Skin of body (tissue), 2 donors: ENCODE results near the gene JPH3. TPM values are rescaled to one million over a fixed set of nuclear protein-coding genes. Genes with fewer than 3 reads are reported as not detected.

Source experiments
- DNase-seq: peaks from one replicate; lab custom pipeline; 2025; lab: John Stamatoyannopoulos, UW
- total RNA-seq: library from RNA; depleted of rRNA; stranded (reverse); fragments of >200 nt; gene quantifications from one replicate; pipeline ENCODE4 v1.2.3, GENCODE V29; 2014

Gene JPH3
- total RNA-seq, 1 donor from 2014 or later, result 0.69 TPM

GRCh38 chr16:87648698-87649487 lies 46.6 kb downstream of the JPH3 start:
- no peak for DNase-seq

GRCh38 chr16:87652386-87652785 lies 50.1 kb downstream of the JPH3 start:
- DNase-seq, result no peak

GRCh38 chr16:87652799-87653198 lies 50.5 kb downstream of the JPH3 start:
- no peak for DNase-seq

- no peak for DNase-seq
Measured at GRCh38 chr16:87653234-87653633, 50.9 kb downstream of the JPH3 start.

DNA sequence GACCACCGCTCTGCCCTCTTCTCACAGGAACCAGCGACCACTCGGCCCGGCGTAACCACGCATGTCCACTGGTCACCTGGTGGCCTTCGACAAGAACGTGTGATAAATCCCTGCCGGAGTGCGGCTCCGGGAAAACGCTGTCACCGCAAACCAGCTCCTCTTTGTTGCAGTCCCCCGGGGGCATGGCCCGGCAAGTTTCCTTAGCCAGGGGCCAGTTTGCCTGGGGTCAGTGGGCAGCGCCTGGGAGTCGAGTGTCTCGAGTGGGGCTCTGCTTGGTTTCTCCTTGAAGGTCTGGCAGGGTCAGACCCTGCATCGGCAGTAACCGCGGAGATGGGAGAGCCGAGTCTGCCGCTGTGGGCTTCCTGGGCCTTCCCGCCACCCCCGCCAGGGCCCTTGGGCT lies 52.5 kb downstream of the JPH3 start:
- DNase-seq, result no peak

GRCh38 chr16:87656328-87656727 lies 54.0 kb downstream of the JPH3 start:
- no peak for DNase-seq

GRCh38 chr16:87657621-87658192 lies 55.4 kb downstream of the JPH3 start:
- DNase-seq, result no peak

DNA sequence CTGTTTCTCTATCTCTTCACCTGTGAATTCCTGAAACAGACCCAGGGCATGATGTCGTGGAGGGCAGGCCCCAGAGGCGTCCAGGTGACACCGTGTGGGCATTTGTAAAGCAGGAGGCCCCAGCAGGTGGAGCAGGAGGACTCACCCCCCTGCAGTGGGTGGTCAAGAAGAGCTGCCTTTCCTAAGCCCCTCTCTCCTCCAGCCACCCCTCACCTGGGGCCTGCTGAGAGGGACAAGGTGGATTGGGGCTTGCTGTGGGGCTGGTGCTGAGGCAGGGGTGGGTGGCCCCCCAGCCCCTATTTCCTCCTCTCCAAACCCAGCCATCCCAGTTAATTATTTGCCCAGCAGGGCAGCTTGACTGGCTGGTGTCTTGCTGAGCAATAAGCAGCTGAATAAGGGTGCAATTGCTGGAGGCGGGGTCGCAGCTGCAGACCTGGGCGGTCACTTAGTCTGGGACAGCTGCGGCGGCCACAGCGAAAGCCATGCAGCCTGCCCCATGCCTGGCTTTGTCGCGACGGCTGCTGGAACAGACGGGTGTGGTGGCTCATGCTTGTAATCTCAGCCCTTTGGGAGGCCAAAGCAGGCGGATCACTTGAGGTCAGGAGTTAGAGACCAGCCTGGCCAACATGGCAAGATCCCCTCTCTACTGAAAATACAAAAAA lies 56.4 kb downstream of the JPH3 start:
- DNase-seq, result no peak

GRCh38 chr16:87661561-87661960 lies 59.3 kb downstream of the JPH3 start:
- DNase-seq, result no peak

- no peak for DNase-seq
Measured at GRCh38 chr16:87662254-87663204, 60.2 kb downstream of the JPH3 start.

GRCh38 chr16:87664792-87665191 lies 62.5 kb downstream of the JPH3 start:
- no peak for DNase-seq

- no peak for DNase-seq
Measured at GRCh38 chr16:87665193-87665592, 62.9 kb downstream of the JPH3 start.

DNA sequence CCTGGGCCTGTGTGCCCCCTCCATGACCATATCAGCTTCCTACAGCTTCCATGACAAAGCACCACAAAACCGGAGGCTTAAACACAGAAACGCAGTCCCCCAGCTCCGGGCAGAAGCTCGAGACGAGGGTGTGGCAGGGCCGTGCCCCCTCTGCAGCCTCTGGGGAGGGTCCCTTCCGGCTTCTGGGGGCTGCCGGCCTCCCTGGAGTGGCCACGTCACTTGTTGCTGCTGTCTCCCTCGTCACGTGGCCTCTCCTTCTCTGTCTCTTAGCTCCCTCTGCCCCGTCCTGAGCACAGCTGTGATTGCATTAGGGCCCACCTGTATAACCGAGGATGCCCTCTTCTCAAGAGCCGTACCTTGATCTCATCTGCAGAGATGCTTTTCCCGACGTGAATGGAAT lies 64.6 kb downstream of the JPH3 start:
- no peak for DNase-seq

GRCh38 chr16:87667443-87667842 lies 65.1 kb downstream of the JPH3 start:
- DNase-seq, result no peak

DNA sequence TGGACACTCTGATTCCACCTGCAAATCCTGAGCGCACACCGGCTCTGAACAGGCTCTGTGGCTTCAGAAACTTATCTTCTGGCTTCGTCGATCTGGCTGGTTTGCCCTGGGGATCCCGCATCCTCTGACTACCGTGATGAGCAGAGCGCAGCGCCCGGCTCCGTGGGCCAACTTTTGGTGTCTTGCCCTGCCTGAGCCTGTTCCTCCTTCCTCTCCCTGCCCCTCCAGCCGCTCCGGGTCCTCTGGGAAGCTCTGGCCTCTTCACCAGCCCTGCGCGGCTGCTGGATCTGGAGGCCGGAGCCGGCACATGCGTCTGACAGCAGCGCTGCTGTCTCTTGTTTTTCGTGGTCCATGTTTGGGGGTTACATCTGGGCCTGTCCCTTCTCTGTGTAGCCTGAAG lies 65.6 kb downstream of the JPH3 start:
- DNase-seq, result no peak

DNA sequence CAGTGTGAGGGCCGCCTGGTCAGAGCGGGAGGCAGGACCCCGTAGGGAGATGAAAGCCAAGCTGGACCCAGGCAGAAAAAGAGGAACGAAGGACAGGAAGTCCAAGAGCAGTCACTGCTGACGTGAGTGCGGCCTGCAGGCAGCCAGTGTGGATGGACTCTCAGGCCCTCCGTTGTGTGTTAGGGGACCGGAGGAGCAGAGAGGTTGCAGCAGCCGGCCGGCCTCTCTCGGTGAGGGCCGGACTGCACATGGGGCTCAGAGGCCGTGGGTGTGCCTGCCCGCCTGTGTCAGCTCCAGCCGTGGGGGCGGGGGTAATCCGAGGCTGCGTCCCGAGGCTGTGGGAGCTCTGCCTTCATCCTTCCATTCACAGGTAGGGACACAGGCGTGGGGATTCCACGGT lies 67.4 kb downstream of the JPH3 start:
- no peak for DNase-seq

DNA sequence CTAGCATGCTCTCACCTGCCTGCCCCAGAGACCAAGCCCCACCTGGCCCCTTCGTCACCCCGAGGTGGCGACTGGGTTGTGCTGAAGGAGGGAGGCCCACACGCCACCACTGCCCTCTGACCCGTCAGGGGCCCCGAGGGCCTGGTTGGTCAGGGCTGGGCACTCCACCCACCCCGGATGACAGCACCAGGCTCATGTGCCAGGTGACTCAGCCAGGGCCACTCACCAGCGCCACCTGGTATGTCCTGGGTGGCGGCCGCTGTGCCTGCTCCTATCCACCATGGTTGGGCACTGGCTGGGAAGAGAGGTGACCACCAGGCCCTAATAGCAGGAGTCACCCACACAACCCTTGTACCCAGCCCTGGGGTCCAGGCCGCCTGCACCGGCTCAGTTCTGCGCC lies 68.9 kb downstream of the JPH3 start:
- DNase-seq, result no peak

- DNase-seq, result no peak
Measured at GRCh38 chr16:87671715-87672270, 69.5 kb downstream of the JPH3 start.

GRCh38 chr16:87674419-87674818 lies 72.1 kb downstream of the JPH3 start:
- DNase-seq, result no peak

DNA sequence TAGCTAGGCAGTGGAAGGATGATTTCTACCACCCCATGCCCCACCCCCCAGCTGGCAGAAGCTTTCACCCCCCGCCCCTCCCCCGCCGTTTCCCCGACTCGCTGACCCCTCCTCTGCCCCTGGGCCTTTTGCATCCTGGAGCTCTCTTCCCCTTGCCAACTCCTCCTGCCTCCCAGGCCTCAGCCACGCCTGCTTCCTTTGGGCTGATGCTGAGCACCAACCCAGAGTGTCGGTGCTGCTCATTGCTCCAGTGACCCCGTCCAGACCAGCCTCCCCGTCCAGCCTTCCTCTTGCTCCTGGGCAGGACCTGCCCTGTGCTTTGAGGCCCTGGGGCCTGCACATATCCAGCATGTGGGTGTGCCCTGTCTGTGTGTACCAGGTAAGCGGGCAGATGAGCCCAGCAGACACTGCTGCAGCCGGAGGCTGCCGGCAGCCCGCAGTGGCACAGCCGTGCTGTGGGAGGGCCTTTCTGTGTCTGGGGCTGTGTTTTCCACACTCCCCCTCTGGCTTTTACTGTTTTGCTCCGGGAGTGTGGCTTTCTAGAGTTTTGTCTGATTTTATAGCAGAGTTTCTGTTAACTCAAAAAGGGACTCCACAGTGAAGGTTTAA lies 72.9 kb downstream of the JPH3 start:
- no peak for DNase-seq

GRCh38 chr16:87677830-87678229 lies 75.5 kb downstream of the JPH3 start:
- DNase-seq, result no peak
